DND-41 (cell line): ENCODE measurements around the gene SEC22C.
"Not testable (repeated sequence)": the region's sequence is repeated elsewhere in the genome, so short reads cannot be mapped to it uniquely, and the experiment has no call there.

Experiments
- CTCF ChIP-seq: IDR thresholded peaks from 2 replicates; pipeline ENCODE4 v1.5.1; 2012; ENCODE audit warnings: borderline replicate concordance, low read length, moderate library complexity, mild to moderate bottlenecking; ENCODE audit not compliant: poor library complexity, severe bottlenecking; ENCODE audit errors: extremely low read depth
- EZH2 ChIP-seq: IDR thresholded peaks from 3 replicates; pipeline ENCODE4 v1.6.1; 2012; ENCODE audit warnings: borderline replicate concordance, low read depth, mild to moderate bottlenecking, moderate library complexity, low read length, inconsistent platforms; ENCODE audit not compliant: severe bottlenecking

DNA sequence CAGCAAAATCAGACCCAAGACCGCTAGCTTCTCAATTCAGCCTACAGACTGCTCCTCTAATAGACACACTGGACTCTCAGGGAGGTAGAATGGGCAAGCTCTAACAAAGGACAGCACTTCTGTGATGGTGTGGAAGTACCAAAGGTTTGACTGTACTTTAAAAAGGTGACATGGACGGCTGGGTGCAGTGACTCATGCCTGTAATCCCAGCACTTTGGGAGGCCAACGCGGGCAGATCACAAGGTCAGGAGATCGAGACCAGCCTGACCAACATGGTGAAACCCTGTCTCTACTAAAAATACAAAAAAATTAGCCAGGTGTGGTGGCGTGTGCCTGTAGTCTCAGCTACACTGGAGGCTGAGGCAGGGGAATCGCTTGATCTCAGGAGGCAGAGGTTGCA is 15.3 kb upstream of the SEC22C start:
- not testable (repeated sequence) for TF ChIP-seq EZH2, CTCF
